ENCODE measurements around the gene PRKCQ.

The PRKCQ gene

DNA sequence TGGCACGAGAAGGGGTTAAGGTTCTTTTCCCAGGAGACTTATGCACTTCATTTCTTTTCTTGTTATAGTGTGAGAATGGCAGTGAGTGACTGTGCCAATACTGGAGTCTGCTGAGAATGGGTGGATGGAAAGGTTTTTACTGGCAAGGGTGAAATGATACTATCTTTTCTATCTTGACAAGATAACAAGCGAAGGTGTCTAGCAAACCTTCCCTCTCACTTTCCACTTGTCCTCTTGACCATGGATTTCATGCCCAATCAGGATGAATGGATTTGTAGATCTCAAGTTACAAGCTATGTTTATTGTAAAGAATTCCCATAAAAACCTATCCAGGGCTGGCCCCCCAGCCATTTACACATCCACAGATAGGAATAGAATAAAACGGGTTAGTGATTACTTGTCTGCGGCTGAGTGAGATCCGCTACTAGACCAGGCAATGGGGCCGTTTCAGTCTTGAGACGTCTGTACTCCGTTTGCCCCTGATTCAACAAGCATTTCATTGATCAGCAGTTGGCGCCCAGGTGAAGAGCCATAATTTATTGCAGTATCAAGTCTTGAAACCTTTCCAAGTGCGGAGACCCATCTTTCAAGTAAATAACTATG, 152.6 kb downstream of the PRKCQ start:
- DNase-seq (ENCODE audit: low read depth, low spot score): no peak
- H3K4me3 ChIP-seq (ENCODE audit: low read length): no peak overlapping the region

- DNase-seq (ENCODE audit: low read depth, low spot score): no peak
- H3K4me3 ChIP-seq (ENCODE audit: low read length): no peak overlapping the region
Measured at GRCh38 chr10:6426317-6426716, 153.8 kb downstream of the PRKCQ start.

GRCh38 chr10:6423413-6424170, 156.5 kb downstream of the PRKCQ start:
- H3K4me3 ChIP-seq (ENCODE audit: low read length): no peak overlapping the region
- no peak for DNase-seq (ENCODE audit: low read depth, low spot score)

DNA sequence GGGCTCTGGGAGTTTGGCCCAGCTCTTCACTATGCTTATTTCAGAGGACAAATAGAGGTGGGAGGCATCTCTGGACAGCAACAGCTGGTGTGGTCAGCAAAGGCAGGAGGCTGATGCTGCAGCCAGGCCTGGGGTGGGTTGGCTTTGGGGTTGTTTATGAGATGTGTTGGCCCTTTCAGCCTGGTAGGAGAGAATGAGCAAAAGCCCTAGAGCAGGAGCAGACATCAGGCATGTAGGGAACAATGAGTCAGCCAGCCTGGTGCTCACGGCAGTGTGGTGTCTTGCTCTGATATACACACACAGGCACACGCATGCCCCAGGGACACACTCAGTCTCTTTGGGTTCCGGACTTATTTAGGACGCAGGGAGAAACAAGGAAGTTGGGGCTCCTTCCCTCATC, 157.1 kb downstream of the PRKCQ start:
- no peak overlapping the region for H3K4me3 ChIP-seq (ENCODE audit: low read length)
- DNase-seq (ENCODE audit: low read depth, low spot score): no peak

DNA sequence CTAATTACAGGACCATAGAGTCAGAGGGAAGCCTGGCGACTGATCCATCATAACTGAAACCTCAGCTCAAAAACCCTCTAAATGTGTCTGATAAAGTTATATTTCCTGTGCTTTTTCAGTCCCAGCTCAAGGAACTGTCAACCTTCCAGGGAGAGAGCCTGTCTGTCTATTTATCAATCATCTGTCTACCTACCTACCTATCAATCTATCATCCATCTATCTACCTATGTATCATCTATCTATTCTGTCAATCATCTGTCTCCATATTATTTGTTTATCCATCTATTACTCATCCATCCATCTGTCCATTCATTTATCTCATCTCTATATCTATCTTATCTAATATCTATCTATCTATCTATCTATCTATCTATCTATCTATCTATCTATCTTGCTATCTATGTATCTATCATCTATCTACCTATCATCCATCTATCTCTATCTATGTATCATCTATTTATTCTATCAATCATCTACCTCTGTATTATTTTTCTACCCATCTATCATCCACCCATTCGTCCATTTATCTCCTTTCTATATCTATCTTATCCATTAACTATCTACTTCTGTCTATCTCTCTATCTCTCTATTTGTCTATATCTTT, 161.4 kb downstream of the PRKCQ start:
- H3K4me3 ChIP-seq (ENCODE audit: low read length): no peak overlapping the region

GRCh38 chr10:6418167-6418566, 161.9 kb downstream of the PRKCQ start:
- H3K4me3 ChIP-seq (ENCODE audit: low read length): no peak overlapping the region
- DNase-seq (ENCODE audit: low read depth, low spot score): no peak

More for the DNA sequence above, 161.4 kb downstream of the PRKCQ start:
- no peak for DNase-seq (ENCODE audit: low read depth, low spot score)

- H3K4me3 ChIP-seq (ENCODE audit: low read length): no peak overlapping the region
- peak; percentile 76 for DNase-seq (ENCODE audit: low read depth, low spot score)
Measured at GRCh38 chr10:6416892-6417512, 163.1 kb downstream of the PRKCQ start.

DNA sequence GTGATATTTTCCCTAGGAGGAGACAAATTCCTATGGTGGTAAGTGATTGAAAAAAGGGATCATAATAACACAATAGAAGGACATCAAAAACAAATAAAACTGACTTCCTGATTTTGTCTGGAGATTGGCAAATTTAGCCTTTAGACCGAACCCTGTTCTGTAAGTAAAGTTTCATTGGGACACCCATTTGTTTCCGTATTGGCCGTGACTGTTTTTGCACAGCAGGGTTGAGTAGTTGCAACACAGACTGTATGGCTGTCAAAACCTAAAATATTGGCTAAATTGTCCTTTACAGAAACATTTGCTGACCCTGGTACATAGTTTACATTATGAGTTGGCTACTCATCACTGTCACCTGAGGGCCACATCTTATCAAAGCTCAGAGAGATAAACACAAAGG, 168.6 kb downstream of the PRKCQ start:
- no peak overlapping the region for H3K4me3 ChIP-seq (ENCODE audit: low read length)

DNA sequence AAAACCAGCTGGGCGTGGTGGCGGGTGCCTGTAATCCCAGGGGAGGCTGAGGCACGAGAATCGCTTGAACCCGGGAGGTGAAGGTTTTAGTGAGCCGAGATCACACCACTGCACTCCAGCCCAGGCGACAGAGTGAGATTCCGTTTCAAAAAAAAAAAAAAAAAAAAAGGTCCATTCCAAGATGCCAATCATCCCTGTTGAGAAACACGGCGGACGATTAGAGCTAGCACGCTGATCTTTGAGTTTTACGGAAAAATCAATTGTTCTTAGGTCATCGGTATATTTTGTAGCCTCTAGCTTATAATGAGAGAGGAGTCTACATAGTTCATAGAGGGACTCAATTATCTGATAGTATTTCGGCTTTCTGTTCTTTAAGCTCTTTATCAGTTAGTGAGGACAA, 169.2 kb downstream of the PRKCQ start:
- H3K4me3 ChIP-seq (ENCODE audit: low read length): no peak overlapping the region
- no peak for DNase-seq (ENCODE audit: low read depth, low spot score)

More for the DNA sequence above, 168.6 kb downstream of the PRKCQ start:
- DNase-seq (ENCODE audit: low read depth, low spot score): no peak

DNA sequence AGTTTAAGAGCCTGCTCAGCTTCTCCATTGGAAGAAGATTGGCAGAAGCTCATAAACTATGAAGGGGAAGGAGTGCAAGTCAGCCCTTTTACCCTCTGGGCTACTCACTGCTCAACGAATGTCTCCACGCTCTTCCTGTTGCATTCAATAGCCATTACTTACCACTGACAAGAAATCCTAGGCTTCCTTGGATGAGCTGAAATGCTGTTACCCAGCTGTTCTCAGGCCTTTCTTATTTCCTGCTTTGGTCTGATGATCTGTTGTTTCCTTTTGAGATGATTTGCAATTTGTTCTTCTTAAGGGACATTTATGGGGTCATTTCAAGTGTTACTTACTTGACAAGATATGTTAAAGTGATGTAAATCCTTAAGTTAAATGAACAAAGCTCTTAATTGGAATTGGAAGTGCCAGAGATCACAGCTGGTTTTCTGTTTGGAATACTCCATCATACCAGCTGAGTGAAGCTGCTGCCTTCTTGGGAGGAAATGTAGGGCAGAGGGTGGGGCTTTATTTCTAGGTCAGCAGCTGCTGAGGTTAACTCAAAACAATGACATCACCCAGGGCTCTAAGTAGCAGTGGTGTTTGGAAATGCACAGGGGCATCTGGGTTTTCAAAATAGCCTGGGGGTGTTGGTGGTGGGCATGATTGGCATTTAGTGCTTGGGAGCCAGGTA, 170.0 kb downstream of the PRKCQ start:
- H3K4me3 ChIP-seq (ENCODE audit: low read length): no peak overlapping the region
- DNase-seq (ENCODE audit: low read depth, low spot score): peak; percentile 49

- no peak overlapping the region for H3K4me3 ChIP-seq (ENCODE audit: low read length)
- no peak for DNase-seq (ENCODE audit: low read depth, low spot score)
Measured at GRCh38 chr10:6408799-6409198, 171.3 kb downstream of the PRKCQ start.

DNA sequence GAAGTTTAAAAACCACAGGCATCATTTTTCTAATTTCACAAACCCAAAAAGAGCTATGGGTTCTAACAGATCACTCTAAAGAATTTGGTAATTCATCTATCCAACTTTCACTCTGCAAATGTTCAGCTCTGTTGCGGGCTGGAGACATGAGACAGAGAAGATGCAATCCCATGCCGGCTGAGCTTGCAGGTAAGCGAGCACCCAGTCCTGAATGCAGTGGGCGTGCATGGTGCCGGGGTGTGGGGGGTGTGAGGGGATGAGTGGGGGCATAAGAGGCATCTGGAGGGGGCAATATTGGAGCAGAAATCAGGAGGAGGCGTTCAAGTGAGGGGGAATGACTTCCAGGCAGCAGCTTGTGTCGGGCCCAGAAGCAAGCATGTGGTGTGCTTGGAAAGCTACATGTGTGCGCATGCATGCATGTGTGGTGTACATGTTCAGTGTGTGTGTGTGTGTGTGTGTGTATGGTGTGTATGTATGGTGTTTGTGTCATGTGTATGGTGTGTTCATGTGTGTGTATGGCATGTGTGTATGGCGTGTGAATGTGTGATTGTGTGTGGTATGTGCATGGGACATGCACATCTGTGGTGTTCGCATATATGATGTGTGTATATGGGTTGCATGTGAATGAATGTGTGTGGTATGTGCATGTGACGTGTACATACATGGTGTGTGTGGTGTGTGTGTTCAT, 172.9 kb downstream of the PRKCQ start:
- no peak for DNase-seq (ENCODE audit: low read depth, low spot score)

GRCh38 chr10:6406220-6407033, 173.6 kb downstream of the PRKCQ start:
- DNase-seq (ENCODE audit: low read depth, low spot score): no peak
- no peak overlapping the region for H3K4me3 ChIP-seq (ENCODE audit: low read length)

More for the DNA sequence above, 172.9 kb downstream of the PRKCQ start:
- H3K4me3 ChIP-seq (ENCODE audit: low read length): no peak overlapping the region

DNA sequence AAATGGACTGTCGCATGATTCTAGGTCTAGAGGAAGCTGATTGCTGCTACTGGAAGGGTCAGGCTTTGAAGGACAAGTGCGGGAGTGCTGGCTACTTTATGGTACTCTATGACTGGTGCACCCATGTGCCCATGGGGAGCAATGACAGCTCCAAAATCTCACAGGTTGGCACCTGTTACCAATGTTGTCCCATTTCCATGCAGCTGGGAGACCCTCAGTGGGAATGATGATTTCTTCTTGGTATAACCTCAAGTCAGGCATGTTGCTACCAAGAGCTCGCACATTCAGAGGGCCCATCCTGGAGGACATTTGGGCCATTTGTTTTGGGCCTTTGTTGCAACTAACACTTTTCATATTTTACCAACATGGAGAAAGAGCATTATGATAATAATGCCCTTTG, 174.4 kb downstream of the PRKCQ start:
- H3K4me3 ChIP-seq (ENCODE audit: low read length): no peak overlapping the region
- no peak for DNase-seq (ENCODE audit: low read depth, low spot score)

GRCh38 chr10:6404127-6405072, 175.7 kb downstream of the PRKCQ start:
- no peak overlapping the region for H3K4me3 ChIP-seq (ENCODE audit: low read length)
- DNase-seq (ENCODE audit: low read depth, low spot score): no peak

DNA sequence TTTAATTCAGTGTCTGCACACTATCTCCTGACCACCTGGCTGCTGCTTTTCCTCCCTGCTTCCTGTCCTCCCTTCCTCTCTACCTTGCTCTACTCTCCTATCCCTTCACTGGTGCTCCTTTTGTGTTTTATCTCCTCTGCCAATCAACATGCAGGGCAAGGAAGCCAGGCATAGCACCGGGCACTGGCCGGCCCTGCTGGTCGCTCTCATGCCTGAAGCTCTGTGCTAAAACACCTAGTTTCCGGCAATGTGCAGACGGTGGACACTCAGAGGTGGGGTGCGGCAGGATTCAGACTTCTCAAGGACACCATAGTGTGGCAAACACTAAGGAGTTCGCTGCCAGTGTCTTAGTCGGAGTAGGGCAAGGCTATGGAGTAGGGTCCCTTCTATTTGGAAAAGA, 177.1 kb downstream of the PRKCQ start:
- no peak overlapping the region for H3K4me3 ChIP-seq (ENCODE audit: low read length)
- DNase-seq (ENCODE audit: low read depth, low spot score): no peak

- no peak overlapping the region for H3K4me3 ChIP-seq (ENCODE audit: low read length)
- DNase-seq (ENCODE audit: low read depth, low spot score): no peak
Measured at GRCh38 chr10:6402349-6402709, 177.7 kb downstream of the PRKCQ start.
